IPS-18c (cell line): Measurements from ENCODE around the gene COX7A2L.

Source experiments
- H3K4me3 ChIP-seq: 2 replicates; pipeline ENCODE4 v1.7.0; 2013; ENCODE audit warnings: low read depth, mild to moderate bottlenecking, low read length, moderate library complexity; ENCODE audit not compliant: insufficient read depth
- H3K9me3 ChIP-seq: one replicate; pipeline ENCODE4 v1.6.1; 2013; ENCODE audit warnings: mild to moderate bottlenecking, low read length, moderate library complexity; ENCODE audit not compliant: control insufficient read depth, insufficient read depth

Gene COX7A2L

GRCh38 chr2:42310007-42310515, 51.0 kb downstream of the COX7A2L start:
- Histone ChIP-seq H3K4me3 (no peak overlapping the region), H3K9me3 (no peaks in the 10 kb centered on the region)

GRCh38 chr2:42309366-42309765, 51.7 kb downstream of the COX7A2L start:
- Histone ChIP-seq H3K9me3 (no peaks in the 10 kb centered on the region), H3K4me3 (no peak overlapping the region)

GRCh38 chr2:42307180-42307579, 53.8 kb downstream of the COX7A2L start:
- no peak overlapping the region for H3K4me3 ChIP-seq
- H3K9me3 ChIP-seq: no peaks in the 10 kb centered on the region

- H3K9me3 ChIP-seq: no peaks in the 10 kb centered on the region
- H3K4me3 ChIP-seq: no peak overlapping the region
Measured at GRCh38 chr2:42304059-42304713, 56.8 kb downstream of the COX7A2L start.

- Histone ChIP-seq H3K4me3 (no peak overlapping the region), H3K9me3 (no peaks in the 10 kb centered on the region)
Measured at GRCh38 chr2:42303252-42303651, 57.8 kb downstream of the COX7A2L start.

GRCh38 chr2:42300527-42300926, 60.5 kb downstream of the COX7A2L start:
- Histone ChIP-seq H3K9me3 (no peaks in the 10 kb centered on the region), H3K4me3 (no peak overlapping the region)
